Panc1 (cell line): ENCODE measurements around the gene RNF208. TPM values are rescaled to one million over a fixed set of nuclear protein-coding genes. Genes with fewer than 3 reads are reported as not detected.

Experiments used
- ATAC-seq: fragments of 200-7000 bp; cut with Tn5 transposase; 2 replicates; pipeline ENCODE4 v1.9.1; 2020; ENCODE audit warnings: mild to moderate bottlenecking, moderate library complexity
- BruUV-seq: library from RNA; stranded (reverse); fragments of 400-500 nt; replicated peaks from 2 replicates; lab custom pipeline; 2021; lab: Mats Ljungman, UMichigan
- CTCF ChIA-PET: fragments of 300-600 bp; sonication (Branson Sonifier 250); formaldehyde crosslinking; loops from one replicate; lab custom pipeline; 2022; ENCODE audit warnings: antibody characterized with exemption; lab: Charles Lee
- POLR2A ChIA-PET: fragments of 300-600 bp; sonication (Branson Sonifier 250); formaldehyde crosslinking; loops from one replicate; lab custom pipeline; 2022; ENCODE audit warnings: antibody characterized with exemption; lab: Charles Lee
- DNase-seq: peaks from one replicate; pipeline ENCODE4 v3.0.0-alpha.2; 2010; ENCODE audit warnings: low read depth, low spot score
- H3K27ac ChIP-seq: 2 replicates; pipeline ENCODE4 v1.5.1; 2011; ENCODE audit warnings: mild to moderate bottlenecking, low read length, inconsistent platforms
- H3K27me3 ChIP-seq: fragments of 200-500 bp; sonication (Bioruptor generic); 2 replicates; pipeline ENCODE4 v1.6.0; 2014; ENCODE audit warnings: low read length, inconsistent platforms; ENCODE audit not compliant: control insufficient read depth, insufficient read depth
- H3K36me3 ChIP-seq: fragments of 200-500 bp; sonication (Bioruptor generic); 2 replicates; pipeline ENCODE4 v1.5.1; 2014; ENCODE audit warnings: inconsistent platforms, mild to moderate bottlenecking, low read length, moderate library complexity; ENCODE audit not compliant: control insufficient read depth, insufficient read depth
- H3K4me1 ChIP-seq: 2 replicates; pipeline ENCODE4 v1.5.1; 2011; ENCODE audit warnings: inconsistent platforms, mild to moderate bottlenecking, low read length, moderate library complexity; ENCODE audit not compliant: control insufficient read depth, insufficient read depth
- H3K4me3 ChIP-seq, 2 experiments: 2 replicates each; pipeline ENCODE4 v1.5.1; 2011 to 2012; ENCODE audit warnings: low read depth in 2 of 2, low read length in 2 of 2, mild to moderate bottlenecking in 2 of 2, inconsistent platforms in 1 of 2, moderate library complexity in 1 of 2
- H3K9me3 ChIP-seq: fragments of 200-500 bp; sonication (Bioruptor generic); 2 replicates; pipeline ENCODE4 v1.5.1; 2014; ENCODE audit warnings: low read depth, mild to moderate bottlenecking, inconsistent platforms, low read length, moderate library complexity; ENCODE audit not compliant: control insufficient read depth, insufficient read depth
- POLR2AphosphoS5 ChIP-seq: IDR thresholded peaks from 2 replicates; pipeline ENCODE4 v1.6.1; 2012; ENCODE audit warnings: mild to moderate bottlenecking, low read depth, low read length, moderate library complexity
- SIN3A ChIP-seq: IDR thresholded peaks from 2 replicates; pipeline ENCODE4 v1.6.1; 2012; ENCODE audit warnings: low read depth, mild to moderate bottlenecking, low read length, moderate library complexity, borderline replicate concordance; ENCODE audit not compliant: insufficient read depth
- TCF7L2 ChIP-seq: IDR thresholded peaks from 2 replicates; pipeline ENCODE4 v1.6.1; 2011; ENCODE audit warnings: mild to moderate bottlenecking, low read depth, low read length, inconsistent platforms
- in situ Hi-C: cut with HindIII; loops from 2 replicates; pipeline ENCODE4 v1.10.0; 2016; ENCODE audit warnings: low sequenced_read_pairs, low pct_unique_long_range_greater_than_20kb
- intact Hi-C: fragments of 100-400 bp; cut with micrococcal nuclease; formaldehyde crosslinking; loops from one replicate; pipeline ENCODE4 v1.10.0; 2022; ENCODE audit not compliant: unreplicated experiment
- total RNA-seq: library from RNA; stranded (reverse); gene quantifications from one replicate; pipeline ENCODE4 v1.2.1, GENCODE V29; 2021; ENCODE audit not compliant: unreplicated experiment
- TF ChIP-seq, protein P1 (sequence below), 2 experiments: IDR thresholded peaks; 2 replicates each; pipeline ENCODE4 v1.6.1; 2011 to 2012; ENCODE audit warnings: low read depth in 2 of 2, control low read depth in 1 of 2, low read length in 1 of 2, mild to moderate bottlenecking in 1 of 2, moderate library complexity in 1 of 2; ENCODE audit not compliant: insufficient read depth in 1 of 2
- TF ChIP-seq, protein P2 (sequence below): fragments of 450-650 bp; IDR thresholded peaks from 2 replicates; pipeline ENCODE4 v1.5.1; 2017; ENCODE audit warnings: mild to moderate bottlenecking

RNF208 gene
- total RNA-seq, 1 experiment from 2014 or later, result 11.5 TPM

DNA sequence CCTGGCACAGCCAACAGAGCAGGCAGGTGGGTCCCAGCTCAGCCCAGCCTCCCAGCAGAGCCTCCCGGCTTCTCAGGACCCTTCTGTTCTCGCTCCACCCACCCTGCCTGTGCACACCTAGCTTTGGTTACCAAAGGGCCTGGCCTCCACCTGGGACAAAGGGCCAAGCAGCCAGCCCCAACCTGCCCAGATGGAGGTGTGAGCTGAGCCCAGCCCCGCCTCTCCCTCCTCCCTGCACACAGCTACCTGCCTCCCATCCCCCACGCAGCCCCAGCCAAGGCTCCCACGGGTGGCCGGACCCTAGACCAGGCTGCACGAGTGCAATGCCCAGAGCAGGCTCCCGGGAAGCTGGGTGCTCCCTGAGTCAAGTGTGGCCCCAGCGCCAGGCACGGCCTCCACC, 27.1 kb downstream of the RNF208 start:
- Histone ChIP-seq H3K9me3 (no peaks in the 10 kb centered on the region), H3K4me1 (peaks cover 41% of the 10 kb centered on the region), H3K4me3 (no peak overlapping the region), H3K27me3 (no peaks in the 10 kb centered on the region), H3K27ac (no peak overlapping the region), H3K36me3 (no peaks in the 10 kb centered on the region)
- no TSS peak for BruUV-seq
- ChIA-PET POLR2A (no interaction called here), CTCF (no interaction called here)
- no peak for TF ChIP-seq SIN3A
- TF ChIP-seq, protein P1, sequence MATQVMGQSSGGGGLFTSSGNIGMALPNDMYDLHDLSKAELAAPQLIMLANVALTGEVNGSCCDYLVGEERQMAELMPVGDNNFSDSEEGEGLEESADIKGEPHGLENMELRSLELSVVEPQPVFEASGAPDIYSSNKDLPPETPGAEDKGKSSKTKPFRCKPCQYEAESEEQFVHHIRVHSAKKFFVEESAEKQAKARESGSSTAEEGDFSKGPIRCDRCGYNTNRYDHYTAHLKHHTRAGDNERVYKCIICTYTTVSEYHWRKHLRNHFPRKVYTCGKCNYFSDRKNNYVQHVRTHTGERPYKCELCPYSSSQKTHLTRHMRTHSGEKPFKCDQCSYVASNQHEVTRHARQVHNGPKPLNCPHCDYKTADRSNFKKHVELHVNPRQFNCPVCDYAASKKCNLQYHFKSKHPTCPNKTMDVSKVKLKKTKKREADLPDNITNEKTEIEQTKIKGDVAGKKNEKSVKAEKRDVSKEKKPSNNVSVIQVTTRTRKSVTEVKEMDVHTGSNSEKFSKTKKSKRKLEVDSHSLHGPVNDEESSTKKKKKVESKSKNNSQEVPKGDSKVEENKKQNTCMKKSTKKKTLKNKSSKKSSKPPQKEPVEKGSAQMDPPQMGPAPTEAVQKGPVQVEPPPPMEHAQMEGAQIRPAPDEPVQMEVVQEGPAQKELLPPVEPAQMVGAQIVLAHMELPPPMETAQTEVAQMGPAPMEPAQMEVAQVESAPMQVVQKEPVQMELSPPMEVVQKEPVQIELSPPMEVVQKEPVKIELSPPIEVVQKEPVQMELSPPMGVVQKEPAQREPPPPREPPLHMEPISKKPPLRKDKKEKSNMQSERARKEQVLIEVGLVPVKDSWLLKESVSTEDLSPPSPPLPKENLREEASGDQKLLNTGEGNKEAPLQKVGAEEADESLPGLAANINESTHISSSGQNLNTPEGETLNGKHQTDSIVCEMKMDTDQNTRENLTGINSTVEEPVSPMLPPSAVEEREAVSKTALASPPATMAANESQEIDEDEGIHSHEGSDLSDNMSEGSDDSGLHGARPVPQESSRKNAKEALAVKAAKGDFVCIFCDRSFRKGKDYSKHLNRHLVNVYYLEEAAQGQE (IDR thresholded peaks at IDR 0.05; ENCODE audit: insufficient read depth in 1 of 2, low read depth in 2 of 2, low read length in 1 of 2), result no peak
- TF ChIP-seq, protein P2, sequence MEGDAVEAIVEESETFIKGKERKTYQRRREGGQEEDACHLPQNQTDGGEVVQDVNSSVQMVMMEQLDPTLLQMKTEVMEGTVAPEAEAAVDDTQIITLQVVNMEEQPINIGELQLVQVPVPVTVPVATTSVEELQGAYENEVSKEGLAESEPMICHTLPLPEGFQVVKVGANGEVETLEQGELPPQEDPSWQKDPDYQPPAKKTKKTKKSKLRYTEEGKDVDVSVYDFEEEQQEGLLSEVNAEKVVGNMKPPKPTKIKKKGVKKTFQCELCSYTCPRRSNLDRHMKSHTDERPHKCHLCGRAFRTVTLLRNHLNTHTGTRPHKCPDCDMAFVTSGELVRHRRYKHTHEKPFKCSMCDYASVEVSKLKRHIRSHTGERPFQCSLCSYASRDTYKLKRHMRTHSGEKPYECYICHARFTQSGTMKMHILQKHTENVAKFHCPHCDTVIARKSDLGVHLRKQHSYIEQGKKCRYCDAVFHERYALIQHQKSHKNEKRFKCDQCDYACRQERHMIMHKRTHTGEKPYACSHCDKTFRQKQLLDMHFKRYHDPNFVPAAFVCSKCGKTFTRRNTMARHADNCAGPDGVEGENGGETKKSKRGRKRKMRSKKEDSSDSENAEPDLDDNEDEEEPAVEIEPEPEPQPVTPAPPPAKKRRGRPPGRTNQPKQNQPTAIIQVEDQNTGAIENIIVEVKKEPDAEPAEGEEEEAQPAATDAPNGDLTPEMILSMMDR, result no peak
- no peak for TF ChIP-seq POLR2AphosphoS5
- no peak for TF ChIP-seq TCF7L2
- in situ Hi-C loops, result no loop called here
- no peak for DNase-seq
- ATAC-seq, result no peak
- intact Hi-C loops, result no loop called here

DNA sequence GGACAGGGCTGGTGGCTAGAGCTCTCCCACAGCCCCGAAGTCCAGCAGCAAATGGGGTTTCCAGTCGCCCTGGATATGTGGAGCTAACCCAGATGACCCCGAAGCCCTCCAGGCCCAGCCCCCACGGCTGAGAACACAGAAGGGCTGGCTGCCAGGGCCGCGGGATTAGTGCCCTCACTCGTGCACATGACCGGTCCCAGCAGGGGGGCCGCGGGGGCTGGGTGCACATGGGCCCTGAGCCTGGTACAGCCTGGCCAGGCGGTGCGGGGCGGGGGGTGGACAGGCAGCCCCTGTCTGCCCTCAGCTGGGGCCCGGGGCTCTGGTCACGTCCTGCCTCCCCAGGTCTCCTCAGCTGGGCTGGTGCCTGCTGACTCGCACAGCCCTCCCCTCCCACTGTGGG, 27.7 kb downstream of the RNF208 start:
- ChIA-PET CTCF (no interaction called here), POLR2A (no interaction called here)

More for the DNA sequence above, 27.7 kb downstream of the RNF208 start:
- Histone ChIP-seq H3K27ac (no peak overlapping the region), H3K36me3 (no peaks in the 10 kb centered on the region), H3K4me1 (peaks cover 45% of the 10 kb centered on the region), H3K9me3 (no peaks in the 10 kb centered on the region), H3K27me3 (no peaks in the 10 kb centered on the region), H3K4me3 (no peak overlapping the region)
- intact Hi-C loops, result no loop called here
- DNase-seq, result no peak
- TF ChIP-seq TCF7L2, result no peak
- TF ChIP-seq, protein P1 (IDR thresholded peaks at IDR 0.05; ENCODE audit: insufficient read depth in 1 of 2, low read depth in 2 of 2, low read length in 1 of 2), result no peak
- in situ Hi-C loops, result no loop called here
- ATAC-seq, result no peak
- no TSS peak for BruUV-seq
